Mucosa of descending colon (tissue), 3 donors: ENCODE measurements around the gene OLFML2A. TPM values are rescaled to one million over a fixed set of nuclear protein-coding genes. Genes with fewer than 3 reads are reported as not detected.
"Not testable (repeated sequence)": the region's sequence is repeated elsewhere in the genome, so short reads cannot be mapped to it uniquely, and the experiment has no call there.

ENCODE experiments used
- ATAC-seq: fragments of 200-7000 bp; cut with Tn5 transposase; one replicate; pipeline ENCODE4 v1.9.1; 2020; ENCODE audit warnings: mild to moderate bottlenecking, moderate library complexity
- DNase-seq, 3 donors: peaks; one replicate each; pipeline ENCODE4 v3.0.0-alpha.2; 2020
- H3K36me3 ChIP-seq: fragments of 200-600 bp; one replicate; pipeline ENCODE4 v1.8.0; 2021; ENCODE audit warnings: low read depth, mild to moderate bottlenecking
- H3K4me1 ChIP-seq: fragments of 200-600 bp; one replicate; pipeline ENCODE4 v1.8.0; 2021; ENCODE audit warnings: low read depth, mild to moderate bottlenecking
- H3K4me3 ChIP-seq: fragments of 200-600 bp; one replicate; pipeline ENCODE4 v1.8.0; 2021; ENCODE audit warnings: mild to moderate bottlenecking
- H3K9me3 ChIP-seq: fragments of 200-600 bp; one replicate; pipeline ENCODE4 v1.8.0; 2021; ENCODE audit warnings: mild to moderate bottlenecking
- CTCF ChIP-seq: fragments of 200-600 bp; IDR thresholded peaks from one replicate; pipeline ENCODE4 v1.8.0; 2022; ENCODE audit warnings: antibody characterized with exemption, mild to moderate bottlenecking
- intact Hi-C, 2 donors: fragments of 100-400 bp; cut with DNase I in 1 of 2; cut with micrococcal nuclease in 1 of 2; formaldehyde crosslinking; loops; one replicate each; pipeline versions ENCODE4 v1.11.0 to v1.11.1; 2022; cut with DNase I, micrococcal nuclease
- total RNA-seq, 3 donors: library from RNA; stranded (reverse); fragmentation: NEBNext Ultra II Directional in 2 of 3; extraction: Animal tissue kit (Norgen Biotek cat#: 25700) in 2 of 3; gene quantifications; one replicate each; pipeline versions ENCODE4 v1.2.1 to v1.2.4, GENCODE V29; 2021 to 2023
- donor health status: DM: no; HTN: no; CAD: no; lungs with moderate emphysema.
- donor health status: DM: no; HTN: no; CAD: no.
- donor health status: DM: no; HTN: yes; CAD: no.

OLFML2A gene
- total RNA-seq, 3 donors from 2014 or later: 2.8 to 48.3 (median 4.7) TPM

- Histone ChIP-seq H3K36me3 (no peaks in the 10 kb centered on the region), H3K4me3 (no peak overlapping the region), H3K9me3 (no peaks in the 10 kb centered on the region), H3K4me1 (no peaks in the 10 kb centered on the region)
- ATAC-seq: no peak
- peak in 1 of 3 donors; percentile 37 for DNase-seq
- intact Hi-C loops: no loop called here
- TF ChIP-seq CTCF: no peak
Observed at GRCh38 chr9:124840300-124840833, 63.4 kb downstream of the OLFML2A start.

GRCh38 chr9:124841075-124841821 is 64.3 kb downstream of the OLFML2A start:
- no peak for ATAC-seq
- Histone ChIP-seq H3K4me3 (no peak overlapping the region), H3K4me1 (no peaks in the 10 kb centered on the region), H3K9me3 (no peaks in the 10 kb centered on the region), H3K36me3 (no peaks in the 10 kb centered on the region)
- peak in 1 of 3 donors; percentile 13 for DNase-seq
- intact Hi-C loops: no loop called here
- no peak for TF ChIP-seq CTCF

- TF ChIP-seq CTCF: no peak
- intact Hi-C loops: no loop called here
- no peak for ATAC-seq
- Histone ChIP-seq H3K9me3 (no peaks in the 10 kb centered on the region), H3K4me3 (no peak overlapping the region), H3K4me1 (no peaks in the 10 kb centered on the region), H3K36me3 (no peaks in the 10 kb centered on the region)
- peak in 1 of 3 donors; percentile 21 for DNase-seq
Observed at GRCh38 chr9:124843456-124844034, 66.6 kb downstream of the OLFML2A start.

GRCh38 chr9:124844291-124844690 is 67.4 kb downstream of the OLFML2A start:
- intact Hi-C loops: no loop called here
- peak in 1 of 3 donors; percentile 2 for DNase-seq
- no peaks in the 10 kb centered on the region for H3K36me3 ChIP-seq
- H3K4me3 ChIP-seq: no peak overlapping the region
- H3K4me1 ChIP-seq: no peaks in the 10 kb centered on the region
- TF ChIP-seq CTCF: no peak
- no peaks in the 10 kb centered on the region for H3K9me3 ChIP-seq
- ATAC-seq: no peak

- DNase-seq: peak in 1 of 3 donors; percentile 8
- ATAC-seq, intact Hi-C loops, H3K4me3 ChIP-seq, H3K4me1 ChIP-seq, H3K9me3 ChIP-seq, H3K36me3 ChIP-seq: not testable (repeated sequence)
Observed at GRCh38 chr9:124846467-124846866, 69.5 kb downstream of the OLFML2A start.

- TF ChIP-seq CTCF: no peak
- Histone ChIP-seq H3K4me3 (no peak overlapping the region), H3K9me3 (no peaks in the 10 kb centered on the region), H3K4me1 (no peaks in the 10 kb centered on the region), H3K36me3 (no peaks in the 10 kb centered on the region)
- DNase-seq (peak in 1 of 3 donors; percentile 0), ATAC-seq (no peak)
- intact Hi-C loops: no loop called here
Observed at GRCh38 chr9:124846969-124847368, 70.0 kb downstream of the OLFML2A start.
